HG03196 (cell line): ENCODE measurements around the gene MAEL.

Experiments
- ATAC-seq: cut with Tn5 transposase; IDR thresholded peaks from one replicate; pipeline ENCODE4 v1.9.1; 2021; ENCODE audit not compliant: unreplicated experiment

MAEL gene

DNA sequence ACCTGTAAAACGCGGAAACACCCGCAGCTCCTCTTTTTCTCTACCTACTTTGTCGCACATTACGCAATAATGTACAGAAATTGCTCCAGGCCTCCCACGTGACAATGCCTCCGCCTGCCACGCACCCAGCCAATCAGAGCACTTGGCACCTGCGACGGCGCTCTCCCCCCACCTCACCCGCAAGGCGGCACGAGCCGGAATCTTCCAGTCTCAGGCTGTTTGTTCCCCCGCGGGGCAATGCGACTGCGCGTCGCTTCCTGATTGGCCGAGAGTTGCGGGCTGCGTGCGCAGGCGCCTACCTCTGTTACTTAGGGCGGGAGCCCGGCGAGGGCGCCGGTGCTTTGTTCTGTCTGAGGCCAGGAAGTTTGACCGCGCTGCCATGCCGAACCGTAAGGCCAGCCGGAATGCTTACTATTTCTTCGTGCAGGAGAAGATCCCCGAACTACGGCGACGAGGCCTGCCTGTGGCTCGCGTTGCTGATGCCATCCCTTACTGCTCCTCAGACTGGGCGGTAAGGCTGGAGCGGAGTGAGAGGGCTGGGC is at the start of gene MAEL:
Gene MAEL (plus strand): TSS at position 307 of the 542 bp plus-strand sequence. CDS start 73 bp downstream, at position 380.
- no peak for ATAC-seq

DNA sequence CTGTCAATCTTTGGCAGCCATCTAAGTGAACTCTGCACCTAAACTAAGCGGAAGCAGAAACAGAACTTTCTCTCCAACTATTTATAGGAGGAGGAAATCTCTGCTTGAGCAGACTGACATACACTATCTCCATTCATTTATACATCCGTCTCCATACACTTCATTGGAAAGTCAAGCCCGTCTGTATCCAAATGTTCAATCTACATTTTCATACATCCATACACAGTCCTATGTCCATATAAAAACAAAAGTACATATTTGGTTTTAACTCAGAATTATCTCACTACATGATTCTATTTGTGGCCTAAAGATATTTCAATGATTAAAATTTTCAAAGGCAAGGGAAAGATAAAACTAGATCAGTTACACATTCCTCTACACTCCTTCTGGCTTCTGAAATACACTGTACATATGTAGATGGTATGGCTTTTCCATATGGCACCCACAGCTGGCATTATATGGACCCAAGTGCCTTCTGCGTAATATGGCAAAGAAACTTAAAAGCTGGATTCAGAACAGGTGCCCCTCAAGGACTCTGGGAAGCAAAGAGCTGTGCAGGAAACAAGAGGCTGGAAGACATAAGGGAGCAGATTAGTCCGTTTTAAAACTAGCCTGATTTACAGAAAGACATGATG is 49.2 kb upstream of the MAEL start:
- ATAC-seq: no peak

DNA sequence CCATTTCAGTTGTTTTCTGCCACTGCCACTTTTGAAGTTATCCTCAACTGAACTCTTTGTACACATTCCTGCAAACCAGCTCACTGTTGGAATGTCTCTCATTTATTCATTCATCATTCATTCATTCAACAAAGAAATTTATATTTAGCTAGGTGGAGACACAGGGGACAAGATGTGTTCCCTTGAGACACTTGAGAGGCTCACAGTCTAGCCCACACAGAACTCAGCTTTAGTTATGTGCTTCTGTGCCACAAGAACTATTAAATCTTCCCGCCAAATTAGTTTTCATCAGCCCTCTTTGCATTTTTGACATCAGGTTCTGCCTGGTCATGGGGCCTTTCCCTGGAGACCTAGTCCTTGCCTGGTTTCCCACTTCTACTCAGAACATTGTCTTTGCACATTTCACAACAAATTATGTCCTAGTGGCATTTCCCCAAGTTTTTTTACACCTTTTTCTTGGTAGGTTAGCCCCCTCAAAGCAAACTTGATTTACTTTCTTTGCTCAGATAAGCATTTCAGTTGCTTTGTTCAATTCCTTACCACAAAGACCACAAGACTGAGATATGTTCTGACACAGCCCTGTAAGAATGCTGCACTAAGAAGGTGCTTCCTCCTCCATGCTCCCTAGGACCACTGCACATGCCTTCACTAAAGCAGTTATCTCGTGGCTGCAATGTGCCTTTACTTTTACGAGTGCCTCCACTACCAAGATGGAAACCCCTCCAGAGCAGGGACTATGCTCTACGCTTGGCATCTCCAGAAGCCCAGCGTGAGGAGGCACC is 44.7 kb upstream of the MAEL start:
- no peak for ATAC-seq

DNA sequence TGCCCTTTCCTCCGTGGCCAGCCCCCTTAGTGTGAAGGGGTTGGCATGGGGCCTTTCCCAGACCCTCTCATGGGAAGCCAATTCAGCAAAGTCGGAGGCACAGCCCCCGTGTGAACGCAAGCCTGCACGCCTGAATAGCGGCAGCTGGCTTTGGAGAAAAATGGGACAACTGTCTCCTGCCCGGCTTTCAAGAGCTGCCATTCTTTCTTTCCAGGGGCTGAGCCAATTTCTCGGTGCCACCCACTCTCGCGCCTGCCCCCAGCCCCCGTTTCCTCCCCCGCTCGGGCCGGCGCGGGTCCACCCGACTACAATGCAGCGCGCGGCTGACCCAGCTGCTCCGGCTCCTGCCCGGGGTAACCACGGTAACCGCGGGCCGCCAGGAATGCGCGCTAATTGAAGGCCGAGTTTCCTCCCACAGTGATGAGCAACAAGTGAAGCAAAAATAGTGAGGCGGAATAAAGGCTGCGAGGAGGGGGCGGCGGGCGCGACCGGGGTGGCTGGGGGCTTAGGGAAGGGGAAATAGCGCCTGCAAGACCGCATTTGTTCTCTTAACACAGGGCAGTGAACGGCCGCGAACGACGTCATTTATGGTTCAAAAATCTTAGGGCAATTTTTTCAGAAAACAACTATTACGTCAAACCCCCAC is 41.6 kb upstream of the MAEL start:
- no peak for ATAC-seq

DNA sequence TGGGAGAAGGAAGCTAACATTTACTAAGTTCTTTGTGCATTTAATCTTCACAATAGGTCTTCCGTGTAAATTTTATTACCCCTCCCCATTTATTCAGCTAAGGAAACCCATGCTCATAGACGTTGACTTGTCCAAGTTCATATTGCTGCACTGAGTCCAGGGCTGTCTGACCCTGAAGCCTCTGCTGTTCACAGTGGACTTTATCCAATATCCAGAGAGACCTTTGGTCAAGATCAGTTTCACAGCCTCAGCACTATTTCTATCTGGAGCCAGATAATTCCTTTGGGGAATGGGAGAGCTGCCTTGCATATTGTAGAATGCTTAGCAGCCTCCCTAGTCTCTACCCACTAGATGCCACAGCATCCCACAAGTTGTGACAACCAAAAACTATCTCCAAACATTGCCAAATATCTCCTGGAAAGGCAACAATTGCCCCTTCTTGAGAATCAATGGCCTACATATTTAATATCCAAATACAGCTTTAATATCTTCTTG is 40.2 kb upstream of the MAEL start:
- no peak for ATAC-seq

DNA sequence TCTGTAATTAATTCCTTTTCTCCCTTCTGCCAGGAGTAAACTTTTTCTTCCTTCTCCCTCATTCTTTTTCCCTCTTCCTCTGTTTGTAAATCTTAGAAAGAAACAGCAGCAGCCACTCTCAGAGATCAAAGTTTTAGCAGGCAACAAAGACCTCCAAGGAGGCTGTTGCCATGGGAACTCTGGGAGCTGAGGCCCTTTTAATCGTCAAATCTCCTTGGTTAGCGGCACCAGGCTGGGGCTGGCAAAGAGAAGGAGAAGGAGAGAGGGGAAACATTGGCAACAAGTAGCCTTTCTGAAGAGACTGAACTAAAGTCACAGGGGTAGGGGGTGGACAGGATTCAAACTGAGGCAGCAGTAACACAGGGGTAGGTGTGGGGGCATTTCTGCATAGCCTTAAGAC is 38.9 kb upstream of the MAEL start:
- ATAC-seq: no peak

DNA sequence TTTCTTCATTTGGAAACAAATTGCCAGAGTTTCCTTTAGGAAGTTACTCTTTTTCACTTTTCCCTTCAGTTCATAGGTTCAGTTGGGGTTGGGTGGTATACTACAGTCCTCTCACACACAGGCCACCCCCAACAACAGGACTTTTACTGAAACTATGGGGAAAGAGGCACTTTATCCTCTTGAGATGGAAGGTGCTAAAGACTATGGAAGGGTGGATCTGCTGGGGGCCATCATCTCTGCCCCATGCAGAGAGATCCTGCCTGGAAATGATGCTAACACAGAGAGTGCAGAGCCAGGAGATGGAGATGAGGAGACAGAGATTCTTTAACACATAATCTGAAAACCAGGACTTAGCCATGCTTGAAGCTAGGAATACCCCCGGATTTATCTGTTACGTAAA is 38.0 kb upstream of the MAEL start:
- no peak for ATAC-seq

DNA sequence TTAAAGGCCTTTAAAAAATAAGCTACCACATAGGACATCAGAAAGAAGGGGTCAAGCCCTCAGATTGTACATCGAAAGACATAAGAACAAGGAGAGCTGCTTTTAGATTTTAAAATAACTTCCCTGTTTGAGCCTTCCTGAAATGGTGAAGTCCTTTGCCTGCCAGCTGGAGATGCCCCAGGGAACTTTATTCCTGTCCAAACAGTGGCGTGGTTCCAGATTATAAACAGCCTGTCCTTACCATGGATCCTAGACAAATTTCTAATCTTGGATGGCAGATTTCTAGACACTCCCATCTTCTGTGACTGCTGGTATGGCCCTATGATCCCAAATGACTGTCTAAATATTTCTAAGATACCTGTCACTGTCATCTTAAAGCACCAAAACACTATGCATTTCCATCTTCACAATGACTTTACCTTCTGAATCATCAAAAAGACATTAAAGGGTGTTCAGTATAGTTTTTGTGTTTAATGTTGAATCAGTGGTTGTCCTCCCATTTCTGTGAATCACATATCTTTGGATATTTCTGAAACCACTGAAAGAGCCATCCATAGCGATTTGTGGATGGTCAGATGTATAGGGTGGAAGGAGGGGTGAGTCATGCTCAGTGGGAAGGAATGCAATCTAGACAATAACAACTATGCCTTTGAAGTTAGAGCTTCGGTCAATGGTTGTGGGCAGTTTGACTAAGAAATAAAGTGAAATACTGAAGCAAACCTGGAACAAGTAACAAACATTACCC is 36.9 kb upstream of the MAEL start:
- no peak for ATAC-seq

DNA sequence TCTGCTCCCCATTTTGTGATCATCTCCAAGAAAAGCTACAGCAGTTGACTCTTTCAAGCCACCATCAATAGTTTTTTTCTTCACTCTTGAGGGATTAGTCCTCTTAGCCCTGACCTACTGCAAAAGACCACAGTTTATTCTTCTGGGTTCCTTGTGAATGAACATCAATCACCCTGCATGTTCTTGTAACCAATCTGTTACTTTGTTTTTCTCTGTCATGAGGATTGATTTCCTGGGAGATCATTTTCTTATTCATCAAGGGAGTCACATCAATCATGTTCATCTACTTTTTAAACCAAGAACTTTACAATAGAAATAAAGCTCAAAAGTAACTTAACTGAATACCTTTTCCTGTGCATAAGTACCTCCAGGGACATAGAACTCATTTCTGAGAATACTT is 35.6 kb upstream of the MAEL start:
- no peak for ATAC-seq

DNA sequence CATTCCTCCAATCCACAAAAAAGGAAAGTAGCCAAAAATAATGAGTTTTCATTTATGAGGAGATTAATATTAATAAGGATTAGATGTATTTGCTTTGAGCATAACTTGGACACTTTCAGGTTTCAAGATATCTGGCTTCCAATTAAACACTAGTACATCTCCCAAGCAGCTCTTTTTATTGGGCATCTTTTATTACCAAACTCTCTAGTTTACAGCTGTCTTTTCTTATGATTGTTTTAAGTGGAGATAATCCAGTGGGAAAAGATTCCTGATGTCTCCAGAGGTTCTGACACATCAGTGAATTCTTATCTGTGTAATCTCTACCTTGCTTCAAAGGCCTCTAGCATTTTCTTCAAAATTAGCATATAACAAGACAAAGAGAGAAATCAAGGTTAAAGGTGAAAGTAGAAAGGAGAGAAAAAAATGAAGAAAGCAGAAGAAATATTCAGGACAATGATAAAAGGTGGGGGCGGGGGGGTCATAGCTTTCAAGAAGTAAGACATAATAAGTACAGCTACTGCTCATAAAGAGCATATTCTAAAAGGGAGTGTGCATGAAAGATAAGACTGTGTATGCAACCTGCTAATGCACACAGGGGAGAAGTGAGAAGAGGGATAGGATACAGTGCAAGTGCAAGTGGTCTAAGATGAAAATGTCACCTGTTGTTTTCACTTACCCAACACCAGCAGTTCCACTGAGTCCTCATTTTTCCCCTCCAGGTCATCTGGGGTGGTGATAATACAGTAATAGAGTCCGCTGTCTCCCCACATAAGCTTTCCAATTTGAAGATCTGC is 32.8 kb upstream of the MAEL start:
- no peak for ATAC-seq

DNA sequence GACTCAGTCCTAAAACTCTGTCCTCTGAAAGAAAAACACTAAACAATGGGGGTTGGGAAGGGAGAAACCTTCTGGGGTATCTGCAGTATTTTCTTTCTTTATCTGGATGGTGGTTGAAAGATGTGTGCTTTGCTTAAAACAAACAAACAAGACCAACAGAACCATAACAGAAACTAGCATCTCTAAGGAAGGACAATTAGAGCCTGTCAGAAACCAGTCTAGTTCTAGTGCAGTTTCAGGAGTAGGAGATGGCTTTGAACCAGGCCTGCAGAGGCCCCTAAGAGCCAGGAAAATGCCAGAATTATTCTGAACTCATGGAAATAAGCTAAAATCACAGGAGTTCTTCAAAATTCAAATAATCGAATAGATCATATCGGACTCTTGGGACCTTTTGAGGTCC is 32.2 kb upstream of the MAEL start:
- no peak for ATAC-seq

DNA sequence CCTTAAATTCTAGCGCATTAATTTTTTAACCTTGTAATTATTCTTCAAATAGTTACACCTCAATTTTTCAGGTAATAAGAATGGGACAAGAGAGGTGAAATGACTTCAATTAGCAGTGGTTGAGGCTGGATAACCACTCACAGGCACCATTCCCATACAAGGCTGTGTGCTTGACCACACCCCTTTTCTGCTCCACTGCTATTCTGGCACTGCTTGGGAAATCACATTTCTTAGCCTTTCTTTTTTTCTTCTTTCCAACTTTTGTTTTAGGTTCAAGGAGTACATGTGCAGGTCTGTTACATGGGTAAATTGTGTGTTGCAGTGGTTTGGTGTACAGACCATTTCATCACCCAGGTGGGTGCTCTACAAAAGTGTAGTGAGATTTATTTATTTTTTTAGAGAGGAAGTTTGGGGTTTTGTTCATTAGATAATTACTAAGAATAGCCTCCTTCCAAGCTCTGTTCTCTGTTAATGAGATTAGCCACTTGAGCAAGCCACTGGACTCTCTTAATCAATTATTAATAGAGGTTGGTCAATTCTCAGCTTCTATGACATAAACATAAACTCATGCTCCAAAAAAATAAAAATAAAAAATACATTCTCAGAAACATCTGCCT is 28.1 kb upstream of the MAEL start:
- no peak for ATAC-seq

DNA sequence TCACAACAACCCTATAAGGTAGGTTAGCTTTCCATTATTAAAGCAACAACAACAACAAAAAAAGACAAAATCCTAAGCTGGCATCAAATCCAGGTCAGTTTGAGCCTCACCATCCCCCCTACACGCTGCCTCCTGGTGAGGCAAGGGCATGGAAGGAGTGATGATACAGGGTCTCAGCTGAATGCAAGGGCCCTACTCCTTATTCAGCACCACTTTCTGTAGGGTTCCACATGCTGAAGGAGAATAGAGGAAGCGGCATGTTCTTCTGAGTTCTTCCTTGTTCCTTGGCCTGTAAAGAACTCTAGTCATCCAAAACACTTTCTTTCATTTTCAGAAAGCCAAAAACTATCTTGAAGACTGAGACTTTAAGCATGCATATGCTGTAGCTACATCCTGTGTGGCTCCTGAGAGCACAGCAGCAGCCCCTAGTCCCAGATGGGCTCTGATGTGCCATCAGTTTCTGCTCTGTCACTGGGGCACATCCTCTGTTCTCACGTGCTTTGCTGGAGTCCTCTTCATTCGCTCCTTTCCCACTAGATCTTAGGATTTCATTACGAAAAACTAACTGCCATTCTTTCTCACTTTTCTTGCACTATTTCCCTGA is 19.9 kb upstream of the MAEL start:
- ATAC-seq: peak; percentile 76

DNA sequence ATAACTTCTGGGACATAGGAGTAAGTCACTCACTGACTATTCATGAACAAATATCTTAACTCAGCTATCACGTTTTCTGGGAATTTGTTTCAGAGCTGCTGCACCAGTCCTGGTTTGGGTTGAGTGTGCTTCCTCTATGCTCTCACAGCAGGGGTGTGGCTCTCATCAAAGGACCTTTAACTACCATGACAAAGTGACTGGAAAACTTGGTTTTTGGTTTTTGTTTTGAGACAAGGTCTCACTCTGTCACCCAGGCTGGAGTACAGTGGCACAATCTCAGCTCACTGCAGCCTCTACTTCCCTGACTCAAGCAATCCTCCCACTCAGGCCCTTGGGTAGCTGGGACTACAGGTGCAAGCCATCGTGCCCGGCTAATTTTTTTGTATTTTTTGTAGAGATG is 17.8 kb upstream of the MAEL start:
- no peak for ATAC-seq

DNA sequence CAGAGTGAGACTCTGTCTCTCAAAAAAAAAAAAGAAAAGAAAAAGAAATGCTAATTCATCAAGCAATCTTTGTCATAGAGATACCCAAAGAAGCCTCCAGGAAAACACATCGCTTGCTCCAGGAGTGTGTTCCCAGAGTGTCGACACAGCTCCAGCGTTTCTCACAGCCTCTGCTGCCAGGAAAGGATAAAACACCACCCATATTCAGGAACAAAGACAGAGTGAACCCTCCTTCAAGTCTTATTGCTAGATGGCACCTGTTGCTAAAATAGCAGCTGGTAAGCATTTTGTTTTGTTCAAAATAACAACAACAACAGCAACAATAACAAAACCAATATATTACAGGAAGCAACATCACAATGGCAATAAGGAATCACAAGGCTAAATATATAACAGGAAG is 16.9 kb upstream of the MAEL start:
- ATAC-seq: no peak

DNA sequence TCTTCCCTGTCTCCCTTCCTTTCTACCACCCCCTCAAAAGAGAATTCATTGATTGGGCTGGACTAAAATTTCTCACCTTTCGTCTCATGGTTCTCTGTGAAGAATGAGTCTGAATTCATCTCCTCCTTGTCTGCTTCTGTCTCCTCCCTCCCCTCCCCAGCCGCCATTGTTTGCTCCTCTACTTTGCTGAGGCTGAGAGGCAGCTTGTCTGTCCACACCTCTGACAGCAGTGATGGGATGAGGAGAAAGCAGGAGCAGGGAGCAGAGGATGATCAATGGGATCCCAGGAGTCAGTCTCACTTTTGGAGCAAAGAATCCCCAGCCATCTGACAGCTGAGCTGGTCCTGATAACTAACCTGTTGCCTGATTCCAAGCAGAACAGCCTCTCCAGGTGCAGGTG is 16.3 kb upstream of the MAEL start:
- ATAC-seq: no peak

DNA sequence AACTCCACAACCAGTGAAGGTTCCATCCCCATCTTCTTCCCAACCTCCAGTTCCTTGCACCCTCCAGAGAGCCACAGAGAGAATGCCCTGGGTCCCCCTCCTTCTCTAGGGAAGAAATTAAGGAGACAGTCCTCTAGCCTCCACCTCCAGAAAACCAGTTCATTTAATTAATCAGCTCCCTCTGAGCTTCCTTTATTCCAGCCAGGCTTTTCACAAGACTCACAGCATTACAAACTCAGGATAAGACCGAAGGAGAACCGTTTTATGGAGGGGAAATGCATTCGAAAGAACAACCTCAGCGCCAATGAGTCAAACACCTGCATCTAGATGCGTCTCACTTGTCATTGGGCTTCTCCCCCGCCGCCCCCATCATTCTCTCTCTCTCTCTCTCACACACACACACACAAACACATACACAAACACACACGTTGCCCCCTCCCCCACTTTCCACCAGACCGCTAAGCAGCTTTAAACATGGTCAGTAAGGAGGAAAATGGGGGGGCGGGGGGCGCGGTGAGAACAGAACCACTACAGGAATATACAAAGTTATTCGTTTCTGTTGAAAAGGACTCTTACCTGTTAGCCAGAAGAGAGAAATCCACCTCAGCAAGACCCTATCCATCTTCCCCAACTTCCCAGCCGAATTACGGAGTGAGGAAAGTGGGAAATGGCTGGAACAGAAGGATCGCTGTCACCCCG is 14.3 kb upstream of the MAEL start:
- ATAC-seq: no peak

DNA sequence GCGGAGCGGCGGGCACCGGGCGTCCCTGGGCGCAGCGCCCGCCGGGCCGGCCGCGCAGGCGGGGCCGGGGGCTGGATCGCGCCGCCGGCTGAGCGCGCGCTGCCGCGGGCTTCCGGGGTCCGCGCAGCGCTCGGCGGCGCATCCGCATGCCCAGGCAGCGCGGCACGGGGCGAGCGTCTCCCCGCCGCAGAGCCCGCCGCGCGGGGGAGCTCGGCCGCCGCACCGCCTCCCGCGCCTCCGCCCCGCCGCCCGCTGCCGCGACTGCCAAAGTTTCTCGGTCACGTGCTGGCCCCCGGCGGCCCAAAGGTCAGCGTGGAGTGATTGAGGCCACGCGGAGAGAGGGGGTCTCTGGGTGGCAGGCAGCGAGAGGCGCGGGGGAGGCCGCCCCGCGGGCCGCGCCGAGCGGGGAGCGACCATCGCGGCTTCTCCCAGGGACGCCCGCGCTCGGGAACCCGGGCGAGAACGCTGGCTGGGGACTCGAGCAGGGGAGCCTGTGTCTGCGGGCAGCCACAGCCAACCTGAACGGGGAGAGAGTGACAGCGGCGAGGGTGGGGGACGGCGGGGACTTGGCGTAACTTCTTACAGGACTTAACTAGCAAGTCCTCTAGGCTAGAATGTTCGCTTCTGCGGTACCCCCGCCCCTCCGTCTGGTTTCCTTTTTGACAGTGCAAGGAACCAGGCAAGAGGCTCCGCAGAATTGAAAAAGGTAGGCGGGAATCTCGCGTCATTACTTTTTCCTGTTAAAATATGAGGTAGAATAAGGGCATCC is 13.5 kb upstream of the MAEL start, which contains the start of gene ILDR2:
Gene ILDR2 (minus strand): TSS at position 180 of the 769 bp plus-strand sequence. CDS start 272 bp downstream, outside the sequence.
- ATAC-seq: peak; percentile 68
